Liver (tissue), 9 donors: Measurements from ENCODE around the gene SEZ6L2. TPM values are rescaled to one million over a fixed set of nuclear protein-coding genes. Genes with fewer than 3 reads are reported as not detected.

Experiments used
- DNase-seq: peaks from one replicate; pipeline ENCODE4 v3.0.0-alpha.2; 2017; ENCODE audit warnings: low spot score
- H3K27ac ChIP-seq, 2 donors: one replicate each; pipeline ENCODE4 v1.7.0; 2013; ENCODE audit warnings: inconsistent platforms in 2 of 2, low read length in 2 of 2, control low read depth in 1 of 2, low read depth in 1 of 2, mild to moderate bottlenecking in 1 of 2
- H3K27me3 ChIP-seq, 4 donors: one replicate each; pipeline versions ENCODE4 v1.6.1 to v1.7.0; 2013; ENCODE audit warnings: low read length in 3 of 4, inconsistent platforms in 1 of 4, mild to moderate bottlenecking in 1 of 4, moderate library complexity in 1 of 4; ENCODE audit not compliant: control insufficient read depth in 4 of 4, insufficient read depth in 4 of 4
- H3K36me3 ChIP-seq, 4 donors: one replicate each; pipeline versions ENCODE4 v1.6.1 to v1.7.0; 2013; ENCODE audit warnings: low read length in 3 of 4, mild to moderate bottlenecking in 3 of 4, low read depth in 1 of 4, moderate library complexity in 1 of 4; ENCODE audit not compliant: control insufficient read depth in 4 of 4, insufficient read depth in 3 of 4
- H3K4me1 ChIP-seq, 4 donors: one replicate each; pipeline versions ENCODE4 v1.6.1 to v1.7.0; 2013; ENCODE audit warnings: low read length in 3 of 4, mild to moderate bottlenecking in 3 of 4, moderate library complexity in 1 of 4; ENCODE audit not compliant: control insufficient read depth in 4 of 4, insufficient read depth in 4 of 4
- H3K4me3 ChIP-seq, 3 donors: one replicate each; pipeline versions ENCODE4 v1.6.1 to v1.7.0; 2013; ENCODE audit warnings: low read length in 3 of 3, control low read depth in 1 of 3, low read depth in 1 of 3, mild to moderate bottlenecking in 1 of 3
- H3K9ac ChIP-seq, 2 donors: one replicate each; pipeline ENCODE4 v1.7.0; 2013; ENCODE audit warnings: low read length in 2 of 2, mild to moderate bottlenecking in 2 of 2, moderate library complexity in 2 of 2, control low read depth in 1 of 2, low read depth in 1 of 2
- H3K9me3 ChIP-seq, 4 donors: one replicate each; pipeline versions ENCODE4 v1.6.1 to v1.7.0; 2013; ENCODE audit warnings: low read length in 3 of 4; ENCODE audit not compliant: control insufficient read depth in 4 of 4
- CTCF ChIP-seq: fragments of 150-350 bp; IDR thresholded peaks from 2 replicates; pipeline ENCODE4 v1.5.1; 2017; ENCODE audit warnings: improper control_type of control experiment, low read depth, low read length; ENCODE audit not compliant: missing input control
- EGR1 ChIP-seq, 2 donors: IDR thresholded peaks; 2 replicates each; pipeline ENCODE4 v1.6.1; 2016 to 2018; ENCODE audit warnings: antibody characterized with exemption in 2 of 2, low read depth in 2 of 2
- FOXA1 ChIP-seq: IDR thresholded peaks from 2 replicates; pipeline ENCODE4 v1.6.1; 2016; ENCODE audit warnings: antibody characterized with exemption
- FOXA2 ChIP-seq: IDR thresholded peaks from 2 replicates; pipeline ENCODE4 v1.6.1; 2016; ENCODE audit warnings: antibody characterized with exemption
- GABPA ChIP-seq, 2 donors: IDR thresholded peaks in 1 of 2; conservative IDR thresholded peaks in 1 of 2; 2 replicates each; pipeline ENCODE4 v1.6.1; 2016; ENCODE audit warnings: antibody characterized with exemption in 2 of 2, mild to moderate bottlenecking in 1 of 2, moderate library complexity in 1 of 2
- HNF4A ChIP-seq, 2 donors: conservative IDR thresholded peaks; 2 replicates each; pipeline ENCODE4 v1.6.1; 2016; ENCODE audit warnings: antibody characterized with exemption in 2 of 2, mild to moderate bottlenecking in 2 of 2
- JUND ChIP-seq, 2 donors: IDR thresholded peaks; 2 replicates each; pipeline ENCODE4 v1.6.1; 2016; ENCODE audit warnings: antibody characterized with exemption in 2 of 2
- NR2F2 ChIP-seq: IDR thresholded peaks from 2 replicates; pipeline ENCODE4 v1.6.1; 2016; ENCODE audit warnings: antibody characterized with exemption
- RAD21 ChIP-seq, 2 donors: IDR thresholded peaks; 2 replicates each; pipeline ENCODE4 v1.6.1; 2016; ENCODE audit warnings: antibody characterized with exemption in 2 of 2, mild to moderate bottlenecking in 2 of 2
- RXRA ChIP-seq, 2 donors: IDR thresholded peaks; 2 replicates each; pipeline ENCODE4 v1.6.1; 2017 to 2018; ENCODE audit warnings: antibody characterized with exemption in 2 of 2, mild to moderate bottlenecking in 1 of 2
- SP1 ChIP-seq: IDR thresholded peaks from 2 replicates; pipeline ENCODE4 v1.6.1; 2018; ENCODE audit warnings: antibody characterized with exemption, mild to moderate bottlenecking
- TAF1 ChIP-seq: conservative IDR thresholded peaks from 2 replicates; pipeline ENCODE4 v1.6.1; 2016; ENCODE audit warnings: antibody characterized with exemption, mild to moderate bottlenecking
- YY1 ChIP-seq: IDR thresholded peaks from 2 replicates; pipeline ENCODE4 v1.6.1; 2016; ENCODE audit warnings: antibody characterized with exemption, mild to moderate bottlenecking
- ZBTB33 ChIP-seq: IDR thresholded peaks from 2 replicates; pipeline ENCODE4 v1.6.1; 2016; ENCODE audit warnings: antibody characterized with exemption
- WGBS: extraction: QIAGEN DNeasy Blood & Tissue Kit; methylation state at CpG from one replicate; pipeline ENCODE4 v1.1.7; 2013; 5-methylcytosine and 5-hydroxymethylcytosine counted together
- polyA plus RNA-seq, 2 donors: library from polyadenylated mRNA; stranded (reverse) in 1 of 2; unstranded in 1 of 2; fragments of 200-250 nt in 1 of 2; fragments of >200 nt in 1 of 2; fragmentation: Nextera tagmentation in 1 of 2; extraction: Ambion mirVana in 1 of 2; gene quantifications; one replicate each; pipeline versions ENCODE4 v1.2.1 to v1.2.3, GENCODE V29; 2013 to 2015
- total RNA-seq, 2 donors: library from RNA; depleted of rRNA; stranded (reverse); fragments of >200 nt; gene quantifications; one replicate each; pipeline ENCODE4 v1.2.3, GENCODE V29; 2014
- TF ChIP-seq, protein P1 (sequence below): IDR thresholded peaks from 2 replicates; pipeline ENCODE4 v1.6.1; 2016; ENCODE audit warnings: antibody characterized with exemption
- TF ChIP-seq, protein P2 (sequence below): IDR thresholded peaks from 2 replicates; pipeline ENCODE4 v1.6.1; 2016; ENCODE audit warnings: antibody characterized with exemption
- donor health status: healthy.
- donor health status: healthy.
- donor health status: healthy.
- donor health status: healthy.
- donor health status: healthy.

The SEZ6L2 gene
- total and polyA plus RNA-seq, 4 donors: 0.24 to 0.37 (median 0.30) TPM

DNA sequence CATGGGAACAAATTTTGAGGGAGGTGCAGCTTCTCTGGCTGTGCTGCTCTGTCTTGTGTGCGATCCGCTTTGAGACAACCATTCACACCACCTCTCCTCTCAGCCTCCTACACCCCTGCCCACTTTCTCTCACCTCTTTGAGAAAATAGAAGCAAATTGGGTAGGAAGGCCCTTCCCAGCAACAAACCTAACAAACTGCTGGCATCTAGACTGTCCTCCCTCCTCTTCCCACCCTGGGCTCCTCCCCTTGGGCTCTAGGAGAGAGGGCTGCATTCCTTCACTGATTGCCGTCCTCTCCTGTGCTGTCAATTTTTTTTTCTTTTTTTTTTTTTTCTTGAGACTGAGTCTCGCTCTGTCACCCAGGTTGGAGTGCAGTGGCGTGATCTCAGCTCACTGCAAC, 49.8 kb downstream of the SEZ6L2 start:
- WGBS: 93% methylated on average over 5 of the region's 5 CpGs
- Histone ChIP-seq H3K4me3 (no peak overlapping the region), H3K9ac (no peak overlapping the region), H3K27me3 (no peaks in the 10 kb centered on the region), H3K36me3 (peaks cover 8 to 30% (median 19%) of the 10 kb centered on the region in 4 donors), H3K27ac (no peak overlapping the region), H3K9me3 (no peaks in the 10 kb centered on the region), H3K4me1 (no peaks in the 10 kb centered on the region)
- DNase-seq: no peak
- TF ChIP-seq SP1 (no peak), HNF4A (conservative IDR thresholded peaks at IDR 0.05) (no peak), NR2F2 (no peak), GABPA (IDR thresholded peaks at IDR 0.05 in 1 of 2, conservative IDR thresholded peaks at IDR 0.05 in 1 of 2) (no peak), JUND (IDR thresholded peaks at IDR 0.05) (no peak), RAD21 (IDR thresholded peaks at IDR 0.05) (no peak), FOXA1 (no peak), YY1 (no peak), FOXA2 (no peak)
- TF ChIP-seq, protein P1, sequence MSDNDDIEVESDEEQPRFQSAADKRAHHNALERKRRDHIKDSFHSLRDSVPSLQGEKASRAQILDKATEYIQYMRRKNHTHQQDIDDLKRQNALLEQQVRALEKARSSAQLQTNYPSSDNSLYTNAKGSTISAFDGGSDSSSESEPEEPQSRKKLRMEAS: no peak
- TF ChIP-seq, protein P2, sequence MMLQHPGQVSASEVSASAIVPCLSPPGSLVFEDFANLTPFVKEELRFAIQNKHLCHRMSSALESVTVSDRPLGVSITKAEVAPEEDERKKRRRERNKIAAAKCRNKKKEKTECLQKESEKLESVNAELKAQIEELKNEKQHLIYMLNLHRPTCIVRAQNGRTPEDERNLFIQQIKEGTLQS: no peak

DNA sequence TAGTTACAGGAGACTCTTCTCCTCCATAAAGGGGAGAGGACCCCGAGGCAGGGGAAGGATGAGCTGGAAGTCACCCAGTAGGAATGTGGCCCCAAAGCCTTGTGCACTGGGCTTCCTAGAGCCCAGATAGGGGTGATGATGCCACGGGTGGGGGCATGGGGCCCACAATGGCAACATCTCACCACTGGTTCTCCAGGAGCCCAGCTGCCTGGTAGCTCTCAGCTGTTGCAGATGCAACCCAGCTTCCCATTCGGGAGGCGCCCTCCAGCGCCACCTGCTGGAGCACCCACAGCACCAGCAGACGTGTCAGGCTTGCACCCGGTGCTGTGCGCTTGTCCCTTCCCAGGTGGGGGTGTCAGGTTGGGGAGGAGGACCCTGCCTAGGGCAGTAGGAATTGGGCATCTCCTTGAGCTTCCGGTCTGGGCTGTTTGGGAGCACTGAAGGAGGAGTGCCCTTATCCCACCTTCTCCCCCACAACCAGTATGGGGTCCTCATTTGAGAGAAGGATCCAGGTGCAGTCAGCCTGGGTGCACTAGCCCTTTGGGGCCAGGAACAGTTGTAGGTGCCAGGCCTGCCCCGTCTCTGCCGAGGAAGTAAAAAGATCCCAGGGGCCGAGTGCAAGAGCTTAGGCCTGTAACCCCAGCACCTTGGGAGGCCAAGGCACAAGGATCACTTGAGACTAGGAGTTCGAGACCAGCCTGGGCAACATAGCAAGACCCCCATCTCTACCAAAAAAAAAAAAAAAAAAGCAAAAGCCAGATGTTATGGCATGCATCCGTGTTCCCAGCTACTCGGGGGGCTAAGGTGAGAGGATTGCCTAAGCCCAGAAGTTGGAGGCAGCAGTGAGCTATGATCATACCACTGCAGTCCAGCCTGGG, 50.7 kb downstream of the SEZ6L2 start:
- Histone ChIP-seq H3K27ac (no peak overlapping the region), H3K4me1 (no peaks in the 10 kb centered on the region), H3K36me3 (peaks cover 8 to 35% (median 19%) of the 10 kb centered on the region in 4 donors), H3K9ac (no peak overlapping the region), H3K27me3 (no peaks in the 10 kb centered on the region), H3K4me3 (no peak overlapping the region), H3K9me3 (no peaks in the 10 kb centered on the region)
- no peak for TF ChIP-seq RXRA (IDR thresholded peaks at IDR 0.05)
- no peak for TF ChIP-seq YY1
- no peak for TF ChIP-seq FOXA2
- TF ChIP-seq SP1: no peak
- no peak for TF ChIP-seq EGR1 (IDR thresholded peaks at IDR 0.05; ENCODE audit: low read depth in 2 of 2)
- TF ChIP-seq CTCF: peak; percentile 84
- TF ChIP-seq ZBTB33: no peak
- peak; percentile 79 to 89 for TF ChIP-seq RAD21 (IDR thresholded peaks at IDR 0.05)
- no peak for TF ChIP-seq TAF1
- DNase-seq: peak; percentile 79
- 47% methylated on average over 15 of the region's 15 CpGs for WGBS
